ENCODE data around the gene MCU.
"Not testable (repeated sequence)": the region's sequence is repeated elsewhere in the genome, so short reads cannot be mapped to it uniquely, and the experiment has no call there.

The MCU gene

DNA sequence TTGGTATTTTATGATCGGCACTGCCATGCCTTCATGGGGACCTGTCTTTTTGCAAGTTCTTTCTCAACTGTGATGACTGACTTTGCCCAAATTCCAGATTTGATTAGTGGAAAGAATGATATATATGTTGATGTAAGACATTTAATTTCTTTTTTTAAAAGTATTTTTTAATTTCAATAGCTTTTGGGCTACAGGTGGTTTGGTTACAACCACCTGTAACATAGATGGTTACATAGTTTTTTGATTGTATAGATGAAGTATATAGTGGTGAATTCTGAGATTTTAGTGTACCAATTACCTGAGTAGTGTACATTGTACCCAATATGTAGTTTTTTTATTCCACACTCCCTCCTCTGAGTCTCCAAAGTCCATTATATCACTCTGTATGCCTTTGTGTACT lies 69.6 kb downstream of the MCU start:
- no peak for DNase-seq (ENCODE audit: low read depth, low spot score)

DNA sequence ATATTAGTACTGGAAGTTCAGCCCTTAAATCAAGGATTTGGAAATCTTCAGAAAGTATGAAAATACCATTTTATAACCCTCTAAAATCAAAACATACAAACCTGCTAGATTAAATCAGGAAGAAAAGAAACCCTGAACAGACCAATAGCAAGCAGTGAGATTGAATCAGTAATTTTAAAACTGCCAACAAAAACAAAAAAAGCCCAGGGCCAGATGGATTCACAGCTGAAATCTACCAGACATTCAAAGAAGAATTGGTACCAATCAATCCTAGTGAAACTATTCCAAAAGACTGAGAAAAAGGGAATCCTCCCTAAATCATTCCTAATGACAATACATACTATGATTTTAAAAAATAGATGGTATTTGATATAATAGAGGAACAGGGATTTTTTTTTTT lies 70.1 kb downstream of the MCU start:
- DNase-seq (ENCODE audit: low read depth, low spot score) = no peak

DNA sequence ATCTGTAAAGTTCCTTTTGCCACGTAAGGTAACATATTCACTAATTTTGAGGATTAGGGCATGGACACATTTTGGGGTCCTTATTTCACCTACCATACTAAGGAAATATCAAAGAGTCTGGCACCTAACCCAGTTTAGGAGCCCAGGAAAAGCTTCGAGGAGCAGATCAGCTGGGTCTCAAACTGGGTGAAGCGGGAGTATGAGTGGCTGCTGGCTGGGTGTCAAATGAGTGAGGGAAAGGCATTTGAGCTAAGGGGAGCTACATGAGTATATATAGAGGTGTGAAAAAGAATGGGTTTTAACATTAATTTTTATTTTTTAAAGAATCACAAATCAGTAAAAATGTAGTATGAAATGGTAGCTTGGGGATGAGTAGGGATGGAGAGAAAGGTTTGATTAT lies 71.3 kb downstream of the MCU start:
- DNase-seq (ENCODE audit: low read depth, low spot score) = no peak

DNA sequence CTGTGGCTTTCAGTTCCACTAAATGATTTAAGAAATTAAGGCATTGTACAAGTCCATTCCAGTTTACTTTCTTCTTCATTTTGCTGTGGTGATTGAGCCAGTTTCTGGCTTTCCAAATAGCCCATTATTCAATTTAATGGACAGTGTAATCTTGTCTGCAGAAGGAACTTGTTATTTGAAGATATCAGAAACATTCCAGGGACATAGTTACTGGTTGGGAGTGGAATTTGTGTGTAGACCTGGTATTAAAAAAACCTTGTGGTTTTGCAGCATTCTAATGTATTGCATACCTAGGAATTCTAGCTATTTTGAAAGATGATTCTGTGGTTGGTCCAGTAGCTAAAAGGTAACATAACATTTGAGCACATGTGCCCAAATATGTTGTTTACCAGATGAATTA lies 72.2 kb downstream of the MCU start:
- no peak for DNase-seq (ENCODE audit: low read depth, low spot score)

DNA sequence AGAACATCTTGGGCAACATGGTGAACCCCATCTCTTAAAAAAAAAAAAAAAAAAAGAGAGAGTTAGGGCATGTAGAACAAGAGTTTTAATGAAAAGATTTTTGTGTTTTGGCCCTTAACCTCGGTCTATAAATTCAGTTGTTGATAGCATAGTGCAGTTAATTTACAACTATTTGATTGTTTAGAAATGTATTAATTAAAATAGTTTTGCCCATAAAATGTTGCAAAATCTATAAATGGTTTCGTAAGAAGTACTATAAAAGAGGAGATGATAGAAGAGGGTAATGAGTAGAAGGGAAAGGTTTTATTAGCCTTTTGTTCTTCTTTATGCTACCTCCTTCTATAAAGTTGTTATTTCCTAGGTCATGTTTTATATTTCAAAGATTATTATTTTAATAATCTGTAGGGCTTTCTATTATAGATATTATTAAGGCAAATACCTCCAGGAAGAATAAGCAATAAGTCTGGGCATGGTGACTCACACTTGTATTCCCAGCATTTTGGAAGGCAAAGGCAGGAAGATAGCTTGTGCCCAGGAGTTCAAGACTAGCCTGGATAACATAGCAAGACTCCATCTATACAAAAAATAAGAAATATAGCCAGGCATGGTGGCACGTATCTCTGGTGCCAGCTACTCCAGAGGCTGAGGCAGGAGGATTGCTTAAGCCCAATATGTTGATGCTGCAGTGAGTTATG lies 73.3 kb downstream of the MCU start:
- no peak for DNase-seq (ENCODE audit: low read depth, low spot score)

DNA sequence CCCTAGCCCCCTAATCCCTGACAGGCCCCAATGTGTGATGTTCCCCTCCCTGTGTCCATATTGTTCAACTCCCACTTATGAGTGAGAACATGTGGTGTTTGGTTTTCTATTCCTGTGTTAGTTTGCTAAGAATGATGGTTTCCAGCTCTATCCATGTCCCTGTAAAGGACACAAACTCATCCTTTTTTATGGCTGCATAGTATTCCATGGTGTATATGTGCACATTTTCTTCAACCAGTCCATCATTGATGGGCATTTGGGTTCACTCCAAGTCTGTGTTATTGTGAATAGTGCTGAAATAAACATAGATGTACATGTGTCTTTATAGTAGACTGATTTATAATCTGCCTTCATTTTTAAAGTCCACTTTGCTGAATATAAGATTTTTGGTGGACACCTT lies 79.3 kb downstream of the MCU start:
- DNase-seq (ENCODE audit: low read depth, low spot score) = not testable (repeated sequence)

DNA sequence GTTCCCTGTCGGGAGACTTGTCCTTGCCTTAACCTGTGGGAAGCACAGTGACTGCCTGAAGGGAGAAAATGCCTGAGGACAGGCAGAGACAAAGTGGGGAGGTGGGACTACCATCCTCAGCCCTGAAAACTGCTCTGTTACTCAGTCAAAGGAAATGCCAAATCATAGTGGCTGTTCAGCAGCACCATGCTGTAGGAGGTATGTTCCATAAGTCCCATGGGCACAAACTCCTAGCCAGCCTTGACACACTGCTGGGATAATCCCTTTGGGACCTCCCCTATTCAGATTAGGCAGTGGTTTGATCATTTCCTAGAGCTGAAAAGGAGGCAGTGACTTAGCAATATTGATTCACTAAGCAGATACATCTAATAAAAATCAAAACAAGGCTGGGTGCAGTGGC lies 80.1 kb downstream of the MCU start:
- DNase-seq (ENCODE audit: low read depth, low spot score) = peak; percentile 37

DNA sequence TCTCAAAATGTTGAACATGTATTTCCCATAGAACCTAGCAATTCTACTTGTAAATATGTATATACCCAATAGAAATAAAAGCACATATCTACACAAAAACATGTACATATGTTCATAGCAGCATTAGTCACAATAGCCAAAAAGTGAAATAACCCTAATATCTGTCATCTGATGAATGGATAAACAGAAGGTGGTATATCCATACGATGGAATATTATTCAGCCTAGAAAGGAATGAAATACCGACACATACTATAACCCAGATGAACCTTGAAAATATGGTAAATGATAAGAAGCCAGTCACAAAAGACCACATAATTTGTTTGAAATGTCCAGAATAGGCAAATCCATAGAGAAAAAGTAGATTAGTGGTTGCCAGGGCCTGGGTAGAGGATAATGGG lies 87.9 kb downstream of the MCU start:
- no peak for DNase-seq (ENCODE audit: low read depth, low spot score)

DNA sequence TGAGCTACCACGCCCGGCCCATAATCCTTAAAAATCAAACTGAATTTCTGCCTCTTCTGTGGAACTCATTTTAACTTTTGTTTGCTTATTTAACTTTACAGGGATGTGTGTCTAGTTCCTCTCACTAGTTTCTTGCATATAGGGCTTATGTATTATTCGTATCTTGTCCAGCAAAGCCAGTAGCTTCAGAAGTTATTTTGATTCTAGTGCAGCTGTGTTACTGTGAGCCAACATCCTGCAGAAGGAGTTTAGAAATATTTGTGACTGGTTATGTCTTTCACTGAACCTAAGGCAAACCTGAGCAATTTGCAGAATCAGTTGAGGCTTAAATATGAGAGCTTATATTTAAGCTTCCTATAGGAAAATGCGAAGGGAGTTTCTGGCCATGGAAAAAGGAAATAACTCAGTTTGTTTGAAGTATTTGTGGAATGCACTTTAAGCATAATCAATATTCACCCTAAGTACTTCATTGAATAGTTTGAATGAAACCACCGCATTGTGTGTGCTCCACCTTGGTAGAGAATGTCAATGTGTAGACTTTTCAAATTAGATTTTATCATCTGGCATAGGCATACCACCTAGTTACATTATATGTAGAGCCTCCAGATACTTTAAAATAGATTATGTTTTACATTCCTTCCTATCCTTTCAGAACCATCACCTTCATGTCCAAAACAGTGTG lies 90.8 kb downstream of the MCU start:
- DNase-seq (ENCODE audit: low read depth, low spot score) = no peak

DNA sequence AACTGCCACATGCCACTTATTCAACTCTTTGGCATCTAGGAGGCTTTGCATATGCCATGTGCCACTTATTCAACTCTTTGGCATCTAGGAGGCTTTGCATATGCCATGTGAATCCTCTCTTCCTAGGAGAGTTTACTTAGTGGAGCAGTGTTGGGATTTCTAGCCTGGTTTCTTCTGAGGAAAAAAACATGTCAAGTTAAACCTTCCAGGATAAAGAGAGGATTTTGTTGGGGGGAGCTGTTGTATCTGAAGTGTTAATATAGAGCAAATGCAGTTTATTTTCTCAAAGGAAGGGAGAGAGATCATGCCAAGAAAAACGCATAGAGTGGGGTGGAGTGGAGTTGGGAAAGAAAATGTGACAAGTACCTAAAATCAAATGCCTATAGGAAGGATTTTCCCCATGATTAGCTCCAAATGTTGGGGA lies 91.5 kb downstream of the MCU start:
- DNase-seq (ENCODE audit: low read depth, low spot score) = no peak

DNA sequence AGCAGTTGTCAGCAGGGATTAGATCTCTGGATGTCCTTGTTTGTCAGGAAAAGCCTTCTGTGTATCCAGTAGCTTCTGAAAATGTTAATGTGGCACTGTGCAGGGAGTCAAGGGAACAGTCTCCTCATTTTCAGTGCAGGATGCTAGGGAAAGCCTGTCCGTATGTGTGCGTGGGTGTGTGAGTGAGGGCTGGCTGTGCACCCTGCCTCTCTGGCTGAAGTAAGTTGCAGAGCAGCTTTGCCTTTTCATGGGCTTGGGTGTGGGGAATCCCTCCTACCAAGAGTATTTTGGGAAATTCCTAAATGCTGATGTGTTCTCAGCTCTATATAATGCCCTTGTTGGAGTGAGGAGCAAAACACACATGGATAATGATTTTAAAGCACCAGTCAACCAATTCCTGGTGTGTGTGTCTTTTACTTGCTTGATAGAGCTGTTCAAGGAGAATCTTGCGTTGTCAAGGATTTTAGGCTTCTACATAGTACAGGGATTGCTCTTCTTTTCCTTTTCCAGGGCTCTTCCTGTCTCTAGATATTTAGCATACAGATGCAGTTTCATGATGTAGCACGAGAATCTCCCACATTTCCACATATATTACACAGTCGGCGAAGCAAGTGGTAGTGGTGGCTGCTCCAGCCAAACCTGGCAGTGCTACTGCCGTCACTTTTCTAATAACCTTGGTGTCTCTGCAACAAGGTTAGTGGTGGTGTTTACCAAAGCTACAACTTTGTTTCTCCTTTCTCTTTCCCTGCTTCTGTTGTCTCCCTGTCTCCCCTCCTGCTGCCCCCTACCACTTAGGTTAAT lies 92.8 kb downstream of the MCU start:
- peak; percentile 53 for DNase-seq (ENCODE audit: low read depth, low spot score)

DNA sequence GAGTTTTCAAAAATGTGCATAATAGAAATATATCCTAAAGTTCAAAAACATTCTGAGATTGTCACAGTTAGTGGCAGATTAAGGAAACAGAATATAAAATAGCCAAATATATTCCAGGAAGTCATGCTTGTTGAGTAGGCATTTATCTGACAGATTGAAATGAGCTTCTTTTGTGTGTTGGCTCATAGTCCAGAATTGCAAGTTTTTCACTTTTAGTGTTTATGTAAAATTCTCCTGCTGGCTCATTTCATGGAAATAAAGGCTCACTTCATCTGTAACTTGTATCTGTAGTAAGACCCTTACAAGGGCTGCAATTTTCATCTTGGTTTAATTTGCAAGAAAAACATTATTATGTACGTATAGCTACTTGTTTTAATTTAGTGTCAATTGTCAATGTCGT lies 93.5 kb downstream of the MCU start:
- DNase-seq (ENCODE audit: low read depth, low spot score) = no peak

DNA sequence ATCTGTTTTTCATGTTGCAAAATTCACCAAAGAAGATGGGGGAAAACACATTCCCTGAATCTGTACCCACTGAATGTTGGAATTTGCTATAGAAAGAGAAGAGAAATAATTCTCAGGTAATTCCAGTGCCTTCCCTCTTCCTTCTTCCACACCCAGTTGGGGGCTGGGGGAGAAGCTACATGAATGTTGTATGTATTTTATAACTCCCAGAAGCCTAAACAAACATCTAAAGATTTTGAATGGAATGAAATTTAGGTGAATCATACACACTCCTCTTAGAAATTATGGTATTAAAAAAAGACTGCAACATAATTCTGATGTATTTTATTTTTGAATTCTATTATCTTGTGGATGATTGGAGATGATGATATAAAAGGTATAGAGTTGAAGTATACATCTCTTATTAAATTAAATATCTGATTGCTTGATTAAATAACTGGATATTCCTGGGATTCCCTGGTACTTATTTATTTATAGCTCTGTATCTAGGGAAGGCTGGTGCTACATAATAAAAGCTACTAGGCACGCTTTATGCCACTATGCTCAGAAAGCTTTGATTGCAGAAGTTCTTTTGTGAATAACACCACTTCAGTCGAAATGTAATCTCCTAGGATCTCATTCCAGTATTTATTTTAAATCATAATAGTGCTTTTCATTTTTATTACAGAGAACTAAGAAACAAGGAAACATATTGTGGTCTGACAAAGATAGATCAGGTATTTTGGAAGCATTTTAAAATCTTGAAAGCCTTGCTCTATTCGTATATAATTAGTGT lies 98.5 kb downstream of the MCU start:
- no peak for DNase-seq (ENCODE audit: low read depth, low spot score)

DNA sequence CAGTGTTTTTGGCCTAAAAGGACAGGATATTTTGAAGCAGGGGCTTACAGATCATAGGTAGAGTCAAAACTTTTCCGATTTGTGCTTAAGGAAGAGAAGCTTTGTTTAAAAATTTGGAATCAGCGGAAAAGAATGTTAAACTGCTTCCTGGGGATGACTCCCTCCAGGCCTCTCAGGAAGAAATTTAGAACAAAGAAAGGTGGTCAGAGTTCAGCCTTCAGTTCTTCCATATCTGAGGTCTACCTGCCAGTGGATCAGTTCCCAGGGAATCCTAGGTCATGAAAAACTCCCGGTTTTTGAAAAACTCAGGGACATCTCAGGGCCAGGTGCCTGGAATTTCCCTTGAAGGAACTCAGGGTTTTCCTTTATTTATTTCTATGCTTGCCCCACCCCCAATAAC lies 100.3 kb downstream of the MCU start:
- peak; percentile 24 for DNase-seq (ENCODE audit: low read depth, low spot score)

DNA sequence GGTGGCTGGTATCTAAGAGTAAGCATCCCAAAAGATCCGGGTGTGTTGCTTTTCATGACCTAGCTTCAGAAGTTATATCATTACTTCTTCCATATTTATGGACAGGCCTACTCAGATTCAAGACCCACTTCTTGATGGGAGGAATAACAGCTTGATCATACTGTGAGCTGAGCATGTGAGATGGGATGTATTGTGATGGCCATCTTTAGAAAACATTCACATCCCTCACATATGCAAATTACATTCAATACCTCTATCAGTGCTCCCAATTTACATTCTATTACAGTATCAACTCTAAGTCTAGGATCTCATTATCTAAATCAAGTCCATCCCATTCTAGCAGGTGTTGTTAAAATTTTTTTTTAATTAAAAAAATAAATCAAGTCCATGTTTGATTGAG lies 101.8 kb downstream of the MCU start:
- DNase-seq (ENCODE audit: low read depth, low spot score) = no peak

DNA sequence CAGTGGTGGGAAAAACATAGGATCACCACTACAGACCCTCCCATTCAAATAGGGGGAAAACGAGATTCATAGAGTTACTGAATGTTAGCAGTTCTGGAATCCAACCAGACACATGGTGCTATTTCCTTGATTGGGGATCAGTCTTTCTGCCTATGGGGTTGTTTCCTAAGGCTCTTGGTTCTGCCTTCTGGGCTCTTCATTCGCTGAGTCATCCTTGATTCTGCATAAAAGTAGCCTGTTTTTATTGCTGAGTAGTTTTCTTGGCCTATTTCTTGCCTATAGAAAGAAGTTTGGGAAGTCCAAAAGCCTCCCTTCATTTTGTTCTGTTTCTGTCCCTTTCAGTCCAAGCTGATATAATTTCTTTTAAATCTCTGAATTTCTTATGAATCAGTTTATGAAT lies 102.3 kb downstream of the MCU start:
- peak; percentile 16 for DNase-seq (ENCODE audit: low read depth, low spot score)

DNA sequence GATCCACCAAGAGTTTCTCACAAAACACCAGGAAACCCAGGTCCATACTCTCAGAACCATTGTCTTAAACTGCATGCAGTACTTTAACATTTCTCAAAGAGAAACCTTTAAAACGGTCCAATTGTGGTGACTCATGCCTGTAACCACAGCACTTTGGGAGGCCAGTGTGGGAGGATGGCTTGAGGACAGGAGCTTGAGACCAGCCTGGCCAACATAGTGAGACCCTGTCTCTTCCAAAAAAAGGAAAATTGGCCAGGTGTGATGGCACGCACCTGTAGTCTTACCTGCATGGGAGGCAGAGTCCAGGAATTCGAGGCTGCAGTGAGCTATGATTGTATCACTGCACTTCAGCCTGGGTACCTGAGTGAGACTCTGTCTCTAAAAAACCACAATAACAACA lies 104.1 kb downstream of the MCU start:
- DNase-seq (ENCODE audit: low read depth, low spot score) = no peak

DNA sequence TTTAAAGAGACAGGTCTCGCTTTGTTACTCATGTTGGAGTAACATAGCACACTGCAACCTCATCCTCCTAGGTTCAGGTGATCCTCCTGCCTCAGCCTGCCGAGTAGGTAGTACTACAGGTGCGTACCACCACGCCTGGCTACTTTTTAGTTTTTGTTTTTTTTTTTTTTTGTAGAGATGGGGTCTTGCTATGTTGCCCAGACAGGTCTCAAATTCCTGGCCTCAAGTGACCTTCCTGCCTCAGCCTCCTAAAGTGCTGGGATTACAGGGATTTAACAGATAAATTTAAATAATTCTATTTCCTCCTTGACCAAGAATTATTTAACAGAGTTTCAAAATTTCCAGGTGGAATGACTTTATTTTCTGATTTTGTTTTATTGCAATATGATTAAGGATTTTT lies 104.6 kb downstream of the MCU start:
- no peak for DNase-seq (ENCODE audit: low read depth, low spot score)

DNA sequence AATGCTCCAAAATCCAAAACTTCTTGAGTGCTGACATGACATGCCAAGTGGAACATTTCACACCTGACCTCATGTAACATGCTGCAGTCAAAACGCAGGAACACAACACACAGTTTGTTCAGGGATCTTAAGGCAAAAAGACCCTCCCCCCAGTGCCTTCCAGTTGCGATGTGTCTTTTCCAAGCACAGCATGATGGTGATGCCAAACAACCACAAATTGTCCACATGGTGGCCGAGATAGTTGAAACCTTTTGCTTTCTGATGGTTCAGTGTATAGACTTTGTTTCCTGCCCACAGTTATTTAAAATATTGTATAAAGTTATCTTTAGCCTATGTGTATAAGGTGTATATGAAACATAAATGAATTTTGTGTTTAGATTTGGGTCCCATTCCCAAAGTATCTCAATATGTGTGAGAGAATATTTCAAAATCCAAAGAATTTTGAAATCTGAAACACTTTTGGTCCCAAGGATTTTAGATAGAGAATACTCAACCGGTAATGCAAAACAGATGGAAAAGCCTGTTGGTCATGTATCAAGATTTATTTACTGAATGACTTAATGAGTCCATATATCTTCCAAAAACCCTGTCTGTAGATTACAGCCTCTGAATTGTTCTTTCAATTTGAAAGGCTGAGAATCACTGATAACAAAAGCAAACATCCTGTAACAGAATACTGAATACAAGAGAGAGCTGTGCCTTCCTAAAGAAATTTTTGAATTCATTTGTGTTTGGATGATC lies 108.2 kb downstream of the MCU start:
- no peak for DNase-seq (ENCODE audit: low read depth, low spot score)

DNA sequence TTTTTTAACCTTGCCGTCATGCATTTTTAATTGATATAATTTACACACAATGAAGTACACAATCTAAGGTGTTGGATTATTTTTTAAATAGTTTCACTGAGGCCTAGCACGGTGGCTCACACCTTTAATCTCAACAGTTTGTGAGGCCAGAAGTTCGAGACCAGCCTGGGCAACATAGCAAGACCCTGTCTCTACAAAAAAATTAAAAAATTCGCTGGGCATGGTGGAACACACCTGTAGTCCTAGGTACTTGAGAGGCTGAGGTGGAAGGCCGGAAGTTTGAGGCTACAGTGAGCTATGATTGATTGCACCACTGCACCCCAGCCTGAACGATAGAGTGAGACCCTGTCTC lies 108.8 kb downstream of the MCU start:
- no peak for DNase-seq (ENCODE audit: low read depth, low spot score)

DNA sequence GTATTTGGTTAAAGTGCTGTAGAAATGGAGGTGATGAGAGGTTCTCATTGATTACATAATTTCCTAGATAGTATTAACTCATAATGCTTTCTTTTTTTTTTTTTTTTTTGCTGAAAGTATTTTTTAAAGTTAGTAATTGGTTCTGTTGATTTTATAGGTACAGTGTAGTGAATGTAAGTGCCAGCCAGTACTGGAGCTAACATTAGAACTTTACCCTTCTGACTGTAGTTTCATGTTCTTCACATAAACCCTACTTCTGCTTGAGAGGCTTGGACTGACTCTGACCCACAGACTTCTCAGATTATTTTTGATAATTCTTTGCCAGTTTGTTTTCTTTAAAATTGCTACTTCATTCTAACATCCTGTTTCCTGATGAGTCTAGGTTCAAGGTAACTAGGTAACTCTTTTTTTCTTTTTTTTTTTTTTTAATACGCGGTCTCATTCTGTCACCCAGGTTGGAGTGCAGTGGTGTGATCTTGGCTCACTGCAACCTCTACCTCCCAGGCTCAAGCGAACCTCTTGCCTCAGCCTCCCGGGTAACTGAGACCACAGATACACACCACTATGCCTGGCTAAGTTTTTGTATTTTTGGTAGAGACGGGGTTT lies 109.4 kb downstream of the MCU start:
- no peak for DNase-seq (ENCODE audit: low read depth, low spot score)
